ENCODE measurements around the gene CELSR1. TPM values are rescaled to one million over a fixed set of nuclear protein-coding genes. Genes with fewer than 3 reads are reported as not detected.

CELSR1 gene
- polyA plus RNA-seq, 4 donors: 0.27 to 3.0 (median 1.9) TPM; not detected in 1

GRCh38 chr22:46453006-46453828, 84.2 kb downstream of the CELSR1 start:
- H3K4me1 ChIP-seq (ENCODE audit: control insufficient read depth in 3 of 3, insufficient read depth in 2 of 3, low read depth in 1 of 3, low read length in 2 of 3): no peaks in the 10 kb centered on the region
- no peak overlapping the region for H3K4me3 ChIP-seq (ENCODE audit: low read depth in 1 of 3, low read length in 3 of 3)
- H3K36me3 ChIP-seq (ENCODE audit: control insufficient read depth in 3 of 3, insufficient read depth in 2 of 3, low read depth in 1 of 3, low read length in 3 of 3): peaks cover 0 to 2% (median 0%) of the 10 kb centered on the region in 3 donors
- FAIRE-seq (no peak), DNase-seq (no peak)
- H3K9me3 ChIP-seq (ENCODE audit: control insufficient read depth in 2 of 2, insufficient read depth in 1 of 2, low read depth in 1 of 2, low read length in 1 of 2): no peaks in the 10 kb centered on the region
- no peak overlapping the region for H3K27ac ChIP-seq (ENCODE audit: low read depth in 1 of 3, low read length in 2 of 3)
- WGBS, 3 donors: 30 to 62% (median 39%) methylated on average over 31 of the region's 31 CpGs
- peaks cover 0 to 5% (median 0%) of the 10 kb centered on the region in 3 donors for H3K27me3 ChIP-seq (ENCODE audit: control insufficient read depth in 3 of 3, insufficient read depth in 3 of 3, low read length in 3 of 3)

GRCh38 chr22:46452195-46453005, 85.0 kb downstream of the CELSR1 start:
- no peak for DNase-seq
- Histone ChIP-seq H3K9me3 (ENCODE audit: control insufficient read depth in 2 of 2, insufficient read depth in 1 of 2, low read depth in 1 of 2, low read length in 1 of 2) (no peaks in the 10 kb centered on the region), H3K4me1 (ENCODE audit: control insufficient read depth in 3 of 3, insufficient read depth in 2 of 3, low read depth in 1 of 3, low read length in 2 of 3) (no peaks in the 10 kb centered on the region), H3K27me3 (ENCODE audit: control insufficient read depth in 3 of 3, insufficient read depth in 3 of 3, low read length in 3 of 3) (peaks cover 0 to 5% (median 0%) of the 10 kb centered on the region in 3 donors), H3K27ac (ENCODE audit: low read depth in 1 of 3, low read length in 2 of 3) (no peak overlapping the region), H3K36me3 (ENCODE audit: control insufficient read depth in 3 of 3, insufficient read depth in 2 of 3, low read depth in 1 of 3, low read length in 3 of 3) (no peaks in the 10 kb centered on the region), H3K4me3 (ENCODE audit: low read depth in 1 of 3, low read length in 3 of 3) (no peak overlapping the region)
- 63 to 89% (median 70%) methylated on average over 15 to 16 of the region's 16 CpGs for WGBS, 3 donors
- FAIRE-seq: no peak

- no peak overlapping the region for H3K27ac ChIP-seq (ENCODE audit: low read depth in 1 of 3, low read length in 2 of 3)
- DNase-seq: no peak
- 81 to 94% (median 93%) methylated on average over 12 of the region's 12 CpGs for WGBS, 3 donors
These were observed 85.7 kb downstream of the CELSR1 start for GRCh38 chr22:46451741-46452140.

GRCh38 chr22:46450931-46451561, 86.4 kb downstream of the CELSR1 start:
- 58 to 78% (median 72%) methylated on average over 15 of the region's 15 CpGs for WGBS, 3 donors
- Histone ChIP-seq H3K4me1 (ENCODE audit: control insufficient read depth in 3 of 3, insufficient read depth in 2 of 3, low read depth in 1 of 3, low read length in 2 of 3) (no peaks in the 10 kb centered on the region), H3K27ac (ENCODE audit: low read depth in 1 of 3, low read length in 2 of 3) (no peak overlapping the region), H3K9me3 (ENCODE audit: control insufficient read depth in 2 of 2, insufficient read depth in 1 of 2, low read depth in 1 of 2, low read length in 1 of 2) (no peaks in the 10 kb centered on the region), H3K27me3 (ENCODE audit: control insufficient read depth in 3 of 3, insufficient read depth in 3 of 3, low read length in 3 of 3) (peaks cover 0 to 5% (median 0%) of the 10 kb centered on the region in 3 donors), H3K4me3 (ENCODE audit: low read depth in 1 of 3, low read length in 3 of 3) (no peak overlapping the region), H3K36me3 (ENCODE audit: control insufficient read depth in 3 of 3, insufficient read depth in 2 of 3, low read depth in 1 of 3, low read length in 3 of 3) (no peaks in the 10 kb centered on the region)
- DNase-seq (no peak), FAIRE-seq (no peak)

More at GRCh38 chr22:46451741-46452140, 85.7 kb downstream of the CELSR1 start:
- Histone ChIP-seq H3K27me3 (ENCODE audit: control insufficient read depth in 3 of 3, insufficient read depth in 3 of 3, low read length in 3 of 3) (peaks cover 0 to 5% (median 0%) of the 10 kb centered on the region in 3 donors), H3K36me3 (ENCODE audit: control insufficient read depth in 3 of 3, insufficient read depth in 2 of 3, low read depth in 1 of 3, low read length in 3 of 3) (no peaks in the 10 kb centered on the region), H3K9me3 (ENCODE audit: control insufficient read depth in 2 of 2, insufficient read depth in 1 of 2, low read depth in 1 of 2, low read length in 1 of 2) (no peaks in the 10 kb centered on the region), H3K4me3 (ENCODE audit: low read depth in 1 of 3, low read length in 3 of 3) (no peak overlapping the region), H3K4me1 (ENCODE audit: control insufficient read depth in 3 of 3, insufficient read depth in 2 of 3, low read depth in 1 of 3, low read length in 2 of 3) (no peaks in the 10 kb centered on the region)
- no peak for FAIRE-seq

GRCh38 chr22:46449974-46450745, 87.3 kb downstream of the CELSR1 start:
- Histone ChIP-seq H3K36me3 (ENCODE audit: control insufficient read depth in 3 of 3, insufficient read depth in 2 of 3, low read depth in 1 of 3, low read length in 3 of 3) (no peaks in the 10 kb centered on the region), H3K4me1 (ENCODE audit: control insufficient read depth in 3 of 3, insufficient read depth in 2 of 3, low read depth in 1 of 3, low read length in 2 of 3) (no peaks in the 10 kb centered on the region), H3K27me3 (ENCODE audit: control insufficient read depth in 3 of 3, insufficient read depth in 3 of 3, low read length in 3 of 3) (peaks cover 0 to 5% (median 0%) of the 10 kb centered on the region in 3 donors), H3K27ac (ENCODE audit: low read depth in 1 of 3, low read length in 2 of 3) (no peak overlapping the region), H3K9me3 (ENCODE audit: control insufficient read depth in 2 of 2, insufficient read depth in 1 of 2, low read depth in 1 of 2, low read length in 1 of 2) (no peaks in the 10 kb centered on the region), H3K4me3 (ENCODE audit: low read depth in 1 of 3, low read length in 3 of 3) (no peak overlapping the region)
- DNase-seq (no peak), FAIRE-seq (no peak)
- 83 to 89% (median 83%) methylated on average over 16 of the region's 16 CpGs for WGBS, 3 donors

GRCh38 chr22:46449116-46449691, 88.2 kb downstream of the CELSR1 start:
- Histone ChIP-seq H3K4me1 (ENCODE audit: control insufficient read depth in 3 of 3, insufficient read depth in 2 of 3, low read depth in 1 of 3, low read length in 2 of 3) (no peaks in the 10 kb centered on the region), H3K27me3 (ENCODE audit: control insufficient read depth in 3 of 3, insufficient read depth in 3 of 3, low read length in 3 of 3) (peaks cover 0 to 5% (median 0%) of the 10 kb centered on the region in 3 donors), H3K27ac (ENCODE audit: low read depth in 1 of 3, low read length in 2 of 3) (no peak overlapping the region), H3K36me3 (ENCODE audit: control insufficient read depth in 3 of 3, insufficient read depth in 2 of 3, low read depth in 1 of 3, low read length in 3 of 3) (no peaks in the 10 kb centered on the region), H3K9me3 (ENCODE audit: control insufficient read depth in 2 of 2, insufficient read depth in 1 of 2, low read depth in 1 of 2, low read length in 1 of 2) (no peaks in the 10 kb centered on the region), H3K4me3 (ENCODE audit: low read depth in 1 of 3, low read length in 3 of 3) (no peak overlapping the region)
- 67 to 90% (median 86%) methylated on average over 2 of the region's 2 CpGs for WGBS, 3 donors
- DNase-seq: no peak
- FAIRE-seq: no peak

GRCh38 chr22:46448333-46448732, 89.1 kb downstream of the CELSR1 start:
- no peaks in the 10 kb centered on the region for H3K36me3 ChIP-seq (ENCODE audit: control insufficient read depth in 3 of 3, insufficient read depth in 2 of 3, low read depth in 1 of 3, low read length in 3 of 3)
- DNase-seq (no peak), FAIRE-seq (no peak)
- no peaks in the 10 kb centered on the region for H3K9me3 ChIP-seq (ENCODE audit: control insufficient read depth in 2 of 2, insufficient read depth in 1 of 2, low read depth in 1 of 2, low read length in 1 of 2)
- no peaks in the 10 kb centered on the region for H3K4me1 ChIP-seq (ENCODE audit: control insufficient read depth in 3 of 3, insufficient read depth in 2 of 3, low read depth in 1 of 3, low read length in 2 of 3)
- no peak overlapping the region for H3K4me3 ChIP-seq (ENCODE audit: low read depth in 1 of 3, low read length in 3 of 3)
- H3K27ac ChIP-seq (ENCODE audit: low read depth in 1 of 3, low read length in 2 of 3): no peak overlapping the region
- H3K27me3 ChIP-seq (ENCODE audit: control insufficient read depth in 3 of 3, insufficient read depth in 3 of 3, low read length in 3 of 3): peaks cover 0 to 5% (median 0%) of the 10 kb centered on the region in 3 donors
- WGBS, 3 donors: 58 to 66% (median 65%) methylated on average over 6 of the region's 6 CpGs

Data from small intestine (tissue), 7 donors.